ENCODE measurements around the gene DLG2. TPM values are rescaled to one million over a fixed set of nuclear protein-coding genes. Genes with fewer than 3 reads are reported as not detected.

Gene DLG2
- total RNA-seq, 4 donors from 2014 or later: 2.9 to 30.2 (median 22.6) TPM

DNA sequence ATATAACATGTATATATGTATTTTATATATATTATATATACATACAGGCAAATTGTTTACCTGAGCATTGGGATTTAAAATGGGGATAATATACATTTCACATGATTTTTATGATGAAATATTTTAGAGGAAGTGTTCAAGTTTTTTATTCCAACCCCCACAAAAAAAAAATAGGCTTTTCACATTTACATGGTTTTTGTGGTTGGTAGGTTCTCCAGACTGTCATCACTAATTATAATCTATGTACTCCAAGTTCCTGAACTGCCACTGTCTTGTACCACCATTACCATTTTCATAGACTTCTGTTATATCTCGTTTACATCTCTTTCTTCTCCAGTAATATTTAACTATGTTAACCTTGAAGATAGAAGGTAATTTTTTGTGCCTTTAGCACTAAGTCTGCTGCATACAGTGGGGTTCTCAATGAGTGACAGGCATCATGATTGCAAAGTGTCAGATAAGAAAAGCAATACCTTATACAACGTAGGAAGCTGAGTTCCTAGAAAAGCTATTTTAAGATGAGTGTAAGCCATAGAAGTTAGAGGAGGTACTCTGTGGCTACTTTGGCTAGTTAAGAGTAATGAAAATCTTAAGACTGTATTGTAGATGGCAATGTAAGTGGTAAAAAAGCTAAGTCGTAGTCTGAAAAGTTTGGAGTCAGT, 25.8 kb upstream of the DLG2 start:
- intact Hi-C loops (cut with DNase I; ENCODE audit: low total_unique reads): no loop called here
- no peak for DNase-seq
- Histone ChIP-seq H3K36me3 (no peaks in the 10 kb centered on the region), H3K27me3 (no peaks in the 10 kb centered on the region), H3K4me3 (no peak overlapping the region), H3K27ac (no peak overlapping the region), H3K4me1 (peaks cover 0 to 4% of the 10 kb centered on the region in 2 donors), H3K9me3 (no peaks in the 10 kb centered on the region)
- TF ChIP-seq POLR2A (IDR thresholded peaks at IDR 0.05): no peak
- no peak for TF ChIP-seq CTCF (IDR thresholded peaks at IDR 0.05)

- DNase-seq: no peak
- no peak overlapping the region for H3K4me3 ChIP-seq
- H3K27me3 ChIP-seq: no peaks in the 10 kb centered on the region
- no peak overlapping the region for H3K27ac ChIP-seq
- peaks cover 0 to 3% of the 10 kb centered on the region in 2 donors for H3K4me1 ChIP-seq
- H3K36me3 ChIP-seq: no peaks in the 10 kb centered on the region
- H3K9me3 ChIP-seq: no peaks in the 10 kb centered on the region
- intact Hi-C loops (cut with DNase I; ENCODE audit: low total_unique reads): no loop called here
- TF ChIP-seq POLR2A (IDR thresholded peaks at IDR 0.05) (no peak), CTCF (IDR thresholded peaks at IDR 0.05) (no peak)
Measured at GRCh38 chr11:85651118-85651517, 24.0 kb upstream of the DLG2 start.

GRCh38 chr11:85647604-85648299, 20.6 kb upstream of the DLG2 start, which contains the start of gene TMEM126A:
Gene TMEM126A (plus strand): TSS chr11:85647967. CDS start chr11:85650256, 2,289 bp downstream.
- intact Hi-C loops (cut with DNase I; ENCODE audit: low total_unique reads): no loop called here
- Histone ChIP-seq H3K4me3 (peak within 1 kb of the TSS; percentile 63 to 74), H3K27ac (peak within 1 kb of the TSS; percentile 79 to 85), H3K9me3 (no peaks in the 10 kb centered on the region), H3K36me3 (no peaks in the 10 kb centered on the region), H3K4me1 (peaks cover 0 to 3% of the 10 kb centered on the region in 2 donors), H3K27me3 (no peaks in the 10 kb centered on the region)
- DNase-seq: peak; percentile 82 to 86
- TF ChIP-seq POLR2A (IDR thresholded peaks at IDR 0.05): peak; percentile 54 to 62
- no peak for TF ChIP-seq CTCF (IDR thresholded peaks at IDR 0.05)

- TF ChIP-seq CTCF (IDR thresholded peaks at IDR 0.05): no peak
- no peak for TF ChIP-seq POLR2A (IDR thresholded peaks at IDR 0.05)
- no peaks in the 10 kb centered on the region for H3K27me3 ChIP-seq
- peaks cover 0 to 3% of the 10 kb centered on the region in 2 donors for H3K4me1 ChIP-seq
- H3K4me3 ChIP-seq: peak overlapping the region; percentile 63 to 74
- no peak for DNase-seq
- intact Hi-C loops (cut with DNase I; ENCODE audit: low total_unique reads): no loop called here
- no peaks in the 10 kb centered on the region for H3K36me3 ChIP-seq
- H3K9me3 ChIP-seq: no peaks in the 10 kb centered on the region
- peak overlapping the region; percentile 79 to 85 for H3K27ac ChIP-seq
Measured at GRCh38 chr11:85647078-85647477, 19.9 kb upstream of the DLG2 start.

DNA sequence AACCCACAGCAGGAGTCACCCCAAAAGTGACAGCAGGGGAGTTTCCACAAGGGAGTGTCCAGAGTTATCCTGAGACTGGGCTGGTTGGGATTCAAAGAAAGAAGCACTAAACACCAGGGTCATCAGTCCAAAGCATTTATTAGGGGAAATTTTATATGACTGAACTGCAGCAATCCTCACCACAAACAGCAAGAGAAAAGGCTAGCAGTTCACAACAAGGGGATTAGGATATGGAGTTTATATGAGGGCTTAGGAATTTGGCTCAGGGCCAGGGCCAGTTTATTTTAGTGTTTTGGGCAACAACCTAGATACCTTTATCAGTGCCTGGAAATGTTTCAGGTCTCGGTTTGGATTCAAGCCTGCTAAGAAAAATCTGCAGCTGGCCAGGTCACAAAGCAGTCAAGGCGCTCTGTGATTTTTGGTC, 16.1 kb upstream of the DLG2 start:
- Histone ChIP-seq H3K9me3 (no peaks in the 10 kb centered on the region), H3K27me3 (no peaks in the 10 kb centered on the region), H3K36me3 (no peaks in the 10 kb centered on the region), H3K4me1 (peaks cover 0 to 3% of the 10 kb centered on the region in 2 donors), H3K27ac (no peak overlapping the region), H3K4me3 (no peak overlapping the region)
- no peak for DNase-seq
- no peak for TF ChIP-seq CTCF (IDR thresholded peaks at IDR 0.05)
- no peak for TF ChIP-seq POLR2A (IDR thresholded peaks at IDR 0.05)
- intact Hi-C loops (cut with DNase I; ENCODE audit: low total_unique reads): no loop called here

Data from uterus (tissue), 4 donors.